ENCODE measurements around the gene DNAL4. TPM values are rescaled to one million over a fixed set of nuclear protein-coding genes. Genes with fewer than 3 reads are reported as not detected.
A peak's percentile ranks its signal among the peaks of the same experiment; 100 is the strongest.

The DNAL4 gene, protein sequence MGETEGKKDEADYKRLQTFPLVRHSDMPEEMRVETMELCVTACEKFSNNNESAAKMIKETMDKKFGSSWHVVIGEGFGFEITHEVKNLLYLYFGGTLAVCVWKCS
- polyA plus RNA-seq (ENCODE audit: insufficient read length), result 30.2 TPM
- long read RNA-seq, donor 1, transcript DNAL4-201 (4 exons, 1,504 nt), result major isoform, 32 of 34 reads
- long read RNA-seq, donor 1, partial matches to known transcripts, result 0 of 34 reads
- long read RNA-seq, donor 1, other reads (novel, unspliced or antisense), result 0 of 34 reads
- long read RNA-seq, donor 2, transcript DNAL4-201 (4 exons, 1,504 nt), result major isoform, 22 of 23 reads
- long read RNA-seq, donor 2, partial matches to known transcripts, result 0 of 23 reads
- long read RNA-seq, donor 2, other reads (novel, unspliced or antisense), result 0 of 23 reads
- long read RNA-seq, donor 3, transcript DNAL4-201 (4 exons, 1,504 nt), result major isoform, 8 of 8 reads
- long read RNA-seq, donor 3, partial matches to known transcripts, result 0 of 8 reads
- long read RNA-seq, donor 3, other reads (novel, unspliced or antisense), result 0 of 8 reads
- long read RNA-seq, donor 4, partial matches to known transcripts, result 0 of 2 reads
- long read RNA-seq, donor 4, other reads (novel, unspliced or antisense), result 0 of 2 reads
- long read RNA-seq, donor 5, transcript DNAL4-201 (4 exons, 1,504 nt), result major isoform, 34 of 34 reads
- long read RNA-seq, donor 5, partial matches to known transcripts, result 0 of 34 reads
- long read RNA-seq, donor 5, other reads (novel, unspliced or antisense), result 0 of 34 reads
- long read RNA-seq, donor 6, transcript DNAL4-201 (4 exons, 1,504 nt), result major isoform, 22 of 28 reads
- long read RNA-seq, donor 6, partial matches to known transcripts, result 0 of 28 reads
- long read RNA-seq, donor 6, other reads (novel, unspliced or antisense), result 5 of 28 reads
- long read RNA-seq, donor 7, transcript DNAL4-201 (4 exons, 1,504 nt), result major isoform, 35 of 38 reads
- long read RNA-seq, donor 7, partial matches to known transcripts, result 0 of 38 reads
- long read RNA-seq, donor 7, other reads (novel, unspliced or antisense), result 0 of 38 reads
- long read RNA-seq, donor 8, transcript DNAL4-201 (4 exons, 1,504 nt), result major isoform, 6 of 7 reads
- long read RNA-seq, donor 8, partial matches to known transcripts, result 0 of 7 reads
- long read RNA-seq, donor 8, other reads (novel, unspliced or antisense), result 0 of 7 reads

DNA sequence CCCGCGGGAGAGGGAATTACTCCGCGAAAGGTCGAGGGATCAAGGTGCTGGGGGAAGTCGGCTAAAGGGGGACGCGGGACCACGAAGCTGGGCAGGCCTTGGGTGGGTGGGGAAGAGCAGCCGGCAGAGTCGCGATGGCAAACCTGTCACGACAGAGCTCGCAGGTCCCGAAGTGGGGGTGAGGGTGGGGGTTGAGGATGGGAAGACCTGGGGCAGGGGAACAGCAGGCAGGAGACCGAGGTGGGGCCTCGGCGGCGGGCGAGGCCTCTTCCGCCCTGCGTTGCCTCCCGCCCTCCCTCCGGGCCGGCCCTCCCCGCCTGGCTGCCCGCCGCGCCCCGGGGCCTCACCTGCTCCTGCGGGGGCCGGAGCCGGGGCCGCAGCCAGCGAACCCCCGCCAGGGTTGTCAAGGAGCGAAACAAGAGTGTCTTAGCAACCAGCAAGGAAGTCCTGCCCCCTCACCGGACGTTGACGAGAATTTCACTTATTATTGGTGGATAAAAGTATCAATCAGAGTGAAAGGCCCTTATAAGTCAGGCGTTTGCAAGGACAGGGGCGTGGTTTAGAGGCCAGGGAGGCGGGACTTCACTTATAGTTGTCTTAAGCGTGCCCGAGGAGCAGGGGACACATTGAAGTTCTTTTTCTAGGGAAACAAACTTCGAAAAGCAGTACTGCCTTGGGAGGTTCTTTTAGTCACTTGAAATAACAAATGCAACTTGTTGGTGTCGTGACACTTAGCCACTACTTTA is at the start of gene DNAL4:
Gene DNAL4 (minus strand): TSS at position 423 of the 746 bp plus-strand sequence. CDS start 11,412 bp downstream, outside the sequence.
- DNase-seq, result peak; percentile 99

GRCh38 chr22:38843201-38843656 is 49.3 kb upstream of the DNAL4 start:
- DNase-seq, result peak; percentile 50

DNA sequence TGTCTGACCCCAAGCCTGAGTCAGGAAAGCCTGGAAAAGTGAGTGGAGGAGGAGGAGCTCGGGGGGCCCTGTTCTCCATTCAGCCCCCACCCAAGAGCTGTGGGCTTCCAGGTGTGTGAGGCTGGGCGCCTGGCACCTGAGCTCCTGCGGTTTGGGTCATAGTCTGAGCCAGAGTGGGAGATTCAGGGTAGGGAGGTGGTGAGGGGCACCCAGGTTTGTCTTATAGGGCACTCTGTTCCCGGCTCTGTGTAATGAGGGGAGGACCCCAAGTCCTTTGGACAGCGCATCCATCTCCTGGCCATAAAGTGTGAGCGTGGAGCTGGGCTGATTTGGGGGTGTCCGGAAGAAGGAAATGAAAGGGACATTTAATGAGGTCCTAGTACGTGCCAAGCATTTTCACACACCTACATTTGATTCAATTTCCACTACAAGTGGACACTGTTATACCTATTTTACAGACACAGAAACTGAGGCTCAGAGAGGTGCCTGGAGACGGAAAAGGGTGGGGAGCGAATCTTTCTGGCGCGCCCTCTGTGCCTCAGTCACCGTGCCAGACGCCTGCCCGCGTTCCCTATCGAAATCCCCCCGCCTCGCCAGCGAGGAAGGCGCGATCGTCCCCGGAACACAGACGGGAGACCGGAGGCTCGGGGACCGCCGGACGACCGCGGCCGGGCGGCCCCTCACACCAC is 48.7 kb upstream of the DNAL4 start:
- DNase-seq, result no peak

- no peak for DNase-seq
Measured at GRCh38 chr22:38841635-38842034, 47.7 kb upstream of the DNAL4 start.

GRCh38 chr22:38841211-38841610 is 47.3 kb upstream of the DNAL4 start:
- no peak for DNase-seq

DNA sequence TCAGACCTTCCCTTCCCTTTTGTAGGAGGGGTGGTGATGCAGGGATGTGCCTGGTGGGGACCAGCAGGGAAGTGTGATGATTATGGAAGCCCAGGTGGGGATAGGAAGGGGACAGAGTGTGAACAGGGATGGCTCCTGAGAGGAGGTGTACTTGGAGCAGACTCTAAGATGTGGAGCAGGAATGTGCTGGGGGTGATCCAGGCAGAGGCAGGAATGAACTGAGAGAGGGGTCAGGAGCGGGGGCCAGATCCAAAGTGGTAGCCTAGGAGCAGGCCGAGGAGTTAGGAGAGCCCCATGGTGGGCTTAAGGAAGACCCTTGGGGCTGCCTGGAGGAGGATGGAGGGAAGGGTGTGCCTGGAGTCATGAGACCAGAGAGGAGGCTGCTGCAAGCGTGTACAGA is 46.2 kb upstream of the DNAL4 start:
- no peak for DNase-seq

- DNase-seq, result no peak
Measured at GRCh38 chr22:38839686-38840085, 45.7 kb upstream of the DNAL4 start.

DNA sequence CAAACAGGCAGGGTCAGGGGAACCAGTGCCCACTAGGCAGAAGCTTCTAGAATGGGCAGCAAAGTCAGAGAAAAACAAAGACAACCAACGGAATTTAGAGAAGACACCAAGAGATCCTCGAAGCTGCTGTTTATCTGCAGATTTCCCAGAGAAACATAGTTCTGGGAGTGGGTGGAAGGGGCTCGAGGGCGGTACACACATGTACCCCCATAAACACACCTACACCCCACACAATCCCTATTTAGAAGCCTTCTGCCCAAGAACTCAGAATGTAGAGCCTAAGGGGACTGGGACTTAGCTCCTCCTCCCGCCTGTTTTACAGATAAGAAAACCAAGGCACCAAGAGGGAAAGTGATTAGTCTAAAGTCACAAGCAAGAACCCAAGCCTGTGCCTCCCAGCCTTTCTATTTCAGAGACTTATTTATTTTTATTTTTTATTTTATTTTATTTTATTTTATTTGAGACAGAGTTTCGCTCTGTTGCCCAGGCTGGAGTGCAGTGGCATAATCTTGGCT is 43.5 kb upstream of the DNAL4 start:
- no peak for DNase-seq

DNA sequence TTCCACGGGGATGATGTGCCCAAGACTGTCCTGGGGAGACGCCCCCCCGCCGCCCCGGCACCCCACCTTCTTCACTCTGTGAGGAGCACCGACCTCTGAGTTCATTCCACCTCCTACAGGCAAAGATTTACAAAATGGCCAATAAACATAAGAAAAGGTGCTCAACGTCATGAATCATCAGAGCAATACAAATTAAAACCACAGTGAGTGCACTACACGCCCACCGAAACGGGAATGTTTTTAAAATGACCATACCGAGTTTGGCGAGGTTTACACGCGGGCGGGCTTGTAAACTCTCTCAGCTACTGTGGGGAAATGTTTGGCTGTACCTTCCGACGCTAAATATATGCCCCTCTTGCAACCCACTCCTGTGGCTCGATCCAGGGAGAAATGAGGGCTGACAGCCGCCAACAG is 42.0 kb upstream of the DNAL4 start:
- no peak for DNase-seq

- no peak for DNase-seq
Measured at GRCh38 chr22:38834991-38835390, 41.0 kb upstream of the DNAL4 start.

DNA sequence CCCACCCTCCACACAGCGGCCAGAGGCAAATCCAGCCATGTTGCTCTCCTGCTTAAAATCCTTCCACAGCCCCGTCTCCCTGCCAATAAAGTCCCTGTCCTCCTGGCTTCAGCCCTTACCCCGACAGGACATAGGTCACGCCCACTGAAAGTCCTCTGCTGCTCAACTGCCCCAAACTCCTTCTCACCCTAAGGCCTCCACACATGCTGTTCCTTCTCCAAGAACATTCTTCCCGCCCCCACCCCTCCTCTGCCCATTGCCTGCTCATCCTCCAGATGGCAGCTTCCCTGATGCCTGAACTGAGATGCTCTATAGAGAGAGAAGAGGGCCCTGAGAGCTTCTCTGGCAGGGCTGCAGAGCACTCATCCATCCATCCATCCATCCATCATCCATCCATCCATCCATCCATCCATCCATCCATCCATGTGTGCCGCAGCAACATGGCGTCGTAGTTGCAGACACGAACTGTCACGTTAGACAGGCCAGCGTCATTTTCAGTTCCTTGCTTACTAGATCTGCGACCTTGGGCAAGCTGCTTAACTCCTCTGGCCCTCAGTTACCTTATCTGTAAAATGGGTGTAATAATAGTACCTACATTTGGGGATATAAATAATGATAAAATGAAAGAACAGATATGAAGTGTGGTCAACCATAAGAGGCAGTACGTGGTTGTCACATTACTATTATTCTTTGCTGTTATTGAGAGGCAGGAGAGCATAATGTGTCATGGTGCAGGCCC is 40.4 kb upstream of the DNAL4 start:
- DNase-seq, result no peak

DNA sequence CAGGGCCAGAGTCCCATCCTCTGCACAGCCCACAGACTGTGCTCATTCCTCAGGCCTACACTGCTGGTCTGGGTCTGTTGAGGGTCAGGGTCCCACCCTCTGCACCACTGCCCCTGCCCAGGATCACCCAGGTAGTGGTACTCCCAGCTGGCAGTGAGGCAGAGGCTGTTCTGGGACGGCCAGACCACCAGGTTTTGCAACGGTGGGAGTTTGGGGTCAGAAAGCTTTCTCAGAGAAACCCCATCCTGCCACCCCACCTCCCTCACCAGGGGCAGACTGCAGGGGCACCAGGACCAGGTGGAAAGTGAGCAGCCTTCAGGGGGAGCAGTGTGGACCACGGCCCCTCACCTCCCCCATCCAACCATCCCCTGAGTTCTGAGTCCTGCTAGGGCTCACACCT is 39.1 kb upstream of the DNAL4 start:
- DNase-seq, result no peak

DNA sequence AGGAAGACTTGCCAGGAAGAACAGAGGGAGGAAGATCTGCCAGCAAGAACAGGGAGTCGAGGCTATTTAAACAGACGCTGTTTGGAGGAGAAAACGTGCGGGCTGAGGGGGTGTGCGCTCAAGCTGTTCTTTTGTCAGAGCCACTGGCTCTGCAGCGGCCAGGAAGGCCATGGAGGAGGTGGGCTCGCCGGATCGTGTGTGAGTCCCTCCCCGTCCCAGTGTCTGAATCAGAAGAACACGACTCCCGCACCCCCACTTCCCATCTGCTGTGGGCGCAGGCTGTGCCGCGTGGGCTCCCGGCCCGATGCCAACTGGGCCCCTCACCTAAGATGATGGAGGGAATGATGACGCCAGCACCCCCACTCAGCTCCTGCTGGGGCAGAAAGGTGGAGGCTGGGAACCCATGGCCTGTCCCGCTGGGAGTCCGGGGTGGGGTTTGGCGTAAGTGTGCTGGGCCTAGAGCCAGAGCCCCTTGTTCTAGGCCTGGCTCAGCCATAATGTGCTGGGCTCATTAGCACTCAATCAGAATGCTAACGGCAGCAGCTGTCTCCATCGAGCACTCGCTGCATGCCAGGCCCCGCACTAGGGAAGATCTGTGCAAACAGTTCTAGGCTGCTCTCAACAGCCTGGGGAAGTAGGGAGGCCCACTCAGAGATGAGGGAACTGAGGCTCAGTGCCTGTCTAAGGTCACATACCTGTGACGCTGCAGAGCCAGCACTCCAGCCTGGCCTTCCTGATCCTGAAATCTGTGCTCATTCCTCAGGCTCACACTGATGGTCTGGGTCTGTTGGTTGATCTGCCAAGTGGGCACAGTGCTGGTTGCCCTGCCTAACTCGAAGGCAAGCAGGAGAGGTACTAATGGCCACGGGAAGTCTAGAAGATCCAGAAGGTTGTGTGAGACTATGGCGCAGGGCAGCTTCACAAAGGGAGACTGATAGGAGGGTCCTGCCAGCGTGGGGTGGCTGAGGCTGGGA is 38.3 kb upstream of the DNAL4 start:
- DNase-seq, result no peak

DNA sequence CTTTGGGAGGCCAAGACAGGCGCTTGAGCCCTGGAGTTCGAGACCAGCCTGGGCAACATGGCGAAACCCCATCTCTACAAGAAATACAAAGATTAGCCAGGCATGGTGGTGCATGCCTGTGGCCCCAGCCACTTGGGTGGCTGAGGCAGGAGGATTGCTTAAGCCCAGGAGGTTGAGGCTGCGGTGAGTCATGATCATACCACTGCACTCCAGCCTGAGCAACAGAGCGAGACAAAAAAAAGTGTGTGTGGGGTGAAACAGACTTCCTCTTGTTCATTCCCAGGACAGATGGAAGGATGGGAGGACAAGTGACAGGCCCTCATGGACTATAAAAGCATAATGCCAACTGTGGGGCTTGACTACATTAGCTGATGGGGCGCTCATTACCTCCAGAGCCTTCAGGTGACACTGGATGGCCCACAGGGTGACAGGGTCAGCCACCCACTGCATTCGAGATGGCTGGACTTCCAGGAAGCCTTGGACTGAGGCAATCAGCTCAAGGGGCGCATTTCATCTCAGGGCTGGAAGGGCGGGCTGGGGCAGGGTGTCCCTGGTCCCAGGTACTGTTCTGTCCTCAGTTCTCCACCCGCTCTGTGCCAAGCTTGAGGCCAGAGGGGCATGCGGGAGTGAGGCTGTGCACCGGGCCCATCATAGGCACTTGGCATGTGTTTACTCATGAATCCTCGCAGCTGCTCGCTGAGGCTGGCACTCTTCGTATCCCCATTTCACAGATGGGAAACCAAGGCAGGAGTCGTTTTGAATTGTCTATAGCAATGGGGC is 37.4 kb upstream of the DNAL4 start:
- DNase-seq, result no peak

- DNase-seq, result no peak
Measured at GRCh38 chr22:38830845-38831108, 36.8 kb upstream of the DNAL4 start.

GRCh38 chr22:38830026-38830844 is 36.3 kb upstream of the DNAL4 start:
- no peak for DNase-seq

DNA sequence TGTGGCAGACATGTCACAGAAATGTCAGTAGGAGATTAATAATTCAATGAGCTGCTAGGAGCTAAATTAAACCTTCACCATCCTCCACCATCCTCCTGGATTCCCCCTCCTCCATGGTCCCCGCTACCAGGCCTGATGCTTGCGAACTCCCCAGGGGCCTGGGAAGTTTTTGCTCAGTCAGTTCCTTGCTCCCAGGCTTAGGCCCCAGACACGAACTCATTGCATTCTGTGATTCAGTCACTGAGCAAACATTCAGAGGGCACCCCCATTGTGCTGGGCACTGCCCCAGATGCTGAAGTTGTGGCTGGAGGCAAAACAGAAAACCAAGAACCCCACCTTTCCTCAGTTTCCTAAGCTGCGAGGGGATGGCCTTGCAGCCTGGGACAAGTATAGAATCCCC is 35.5 kb upstream of the DNAL4 start:
- no peak for DNase-seq

Measured in left kidney (tissue), 8 donors.